ENCODE data around the gene RBKS. TPM values are rescaled to one million over a fixed set of nuclear protein-coding genes. Genes with fewer than 3 reads are reported as not detected.
"Not testable (repeated sequence)": the region's sequence is repeated elsewhere in the genome, so short reads cannot be mapped to it uniquely, and the experiment has no call there.

RBKS gene
- total RNA-seq, 2 experiments from 2014 or later: 1.2 TPM

GRCh38 chr2:27754138-27754588 is 136.0 kb downstream of the RBKS start:
- POLR2A ChIA-PET: no interaction called here
- Mint-ChIP-seq H3K4me3 (no peak overlapping the region), H3K27ac (no peak overlapping the region), H3K9me3 (peaks cover 5% of the 10 kb centered on the region), H3K27me3 (peaks cover 6% of the 10 kb centered on the region), H3K36me3 (ENCODE audit: low read depth) (no peaks in the 10 kb centered on the region), H3K4me1 (peaks cover 6% of the 10 kb centered on the region)
- CTCF ChIA-PET: interaction anchor here (0.6 to 3.2 kb wide), 14 partner anchors 9 to 699 kb away, joined by 3 to 12 read pairs (median 4); no protein-coding TSS in a partner anchor
- DNase-seq: peak; percentile 81

GRCh38 chr2:27752551-27753237 is 137.5 kb downstream of the RBKS start:
- Mint-ChIP-seq H3K36me3 (ENCODE audit: low read depth) (peaks cover 5% of the 10 kb centered on the region), H3K27me3 (peaks cover 14% of the 10 kb centered on the region), H3K4me1 (peaks cover 6% of the 10 kb centered on the region), H3K4me3 (no peak overlapping the region), H3K9me3 (peaks cover 10% of the 10 kb centered on the region), H3K27ac (no peak overlapping the region)
- POLR2A ChIA-PET: no interaction called here
- no peak for DNase-seq
- CTCF ChIA-PET: interaction anchor here (0.8 to 1.5 kb wide), 4 partner anchors 16 to 700 kb away, joined by 3 to 4 read pairs (median 3); no protein-coding TSS in a partner anchor

- Mint-ChIP-seq H3K27me3 (peaks cover 14% of the 10 kb centered on the region), H3K27ac (no peak overlapping the region), H3K4me3 (no peak overlapping the region), H3K36me3 (ENCODE audit: low read depth) (peaks cover 5% of the 10 kb centered on the region), H3K4me1 (peaks cover 6% of the 10 kb centered on the region), H3K9me3 (peaks cover 10% of the 10 kb centered on the region)
- POLR2A ChIA-PET: no interaction called here
- DNase-seq: no peak
- CTCF ChIA-PET: interaction anchor here (0.6 to 1.5 kb wide), 3 partner anchors 14 to 675 kb away, joined by 3 read pairs; no protein-coding TSS in a partner anchor
Measured at GRCh38 chr2:27751377-27751776, 138.8 kb downstream of the RBKS start.

GRCh38 chr2:27748803-27749554 is 141.2 kb downstream of the RBKS start:
- H3K9me3 Mint-ChIP-seq; H3K4me1 Mint-ChIP-seq; H3K4me3 Mint-ChIP-seq; H3K36me3 Mint-ChIP-seq (ENCODE audit: low read depth); H3K27ac Mint-ChIP-seq; POLR2A ChIA-PET; DNase-seq; CTCF ChIA-PET: not testable (repeated sequence)
- H3K27me3 Mint-ChIP-seq: peaks cover 21% of the 10 kb centered on the region

- CTCF ChIA-PET: no interaction called here
- peaks cover 21% of the 10 kb centered on the region for H3K27me3 Mint-ChIP-seq
- H3K4me3 Mint-ChIP-seq: no peak overlapping the region
- POLR2A ChIA-PET: no interaction called here
- no peak for DNase-seq
- H3K4me1 Mint-ChIP-seq: no peaks in the 10 kb centered on the region
- H3K9me3 Mint-ChIP-seq: peaks cover 10% of the 10 kb centered on the region
- no peak overlapping the region for H3K27ac Mint-ChIP-seq
- H3K36me3 Mint-ChIP-seq (ENCODE audit: low read depth): peaks cover 5% of the 10 kb centered on the region
Measured at GRCh38 chr2:27747827-27748352, 142.3 kb downstream of the RBKS start.

GRCh38 chr2:27746325-27746724 is 143.9 kb downstream of the RBKS start:
- no peak for DNase-seq
- peaks cover 5% of the 10 kb centered on the region for H3K36me3 Mint-ChIP-seq (ENCODE audit: low read depth)
- POLR2A ChIA-PET: no interaction called here
- H3K27me3 Mint-ChIP-seq: peaks cover 21% of the 10 kb centered on the region
- H3K4me3 Mint-ChIP-seq: no peak overlapping the region
- H3K27ac Mint-ChIP-seq: no peak overlapping the region
- CTCF ChIA-PET: no interaction called here
- peaks cover 10% of the 10 kb centered on the region for H3K9me3 Mint-ChIP-seq
- no peaks in the 10 kb centered on the region for H3K4me1 Mint-ChIP-seq

- DNase-seq; H3K36me3 Mint-ChIP-seq (ENCODE audit: low read depth); POLR2A ChIA-PET; H3K4me3 Mint-ChIP-seq; H3K9me3 Mint-ChIP-seq; H3K4me1 Mint-ChIP-seq: not testable (repeated sequence)
- CTCF ChIA-PET: interaction anchor here (0.6 to 0.7 kb wide), 3 partner anchors 8 to 139 kb away, joined by 3 read pairs; no protein-coding TSS in a partner anchor
- Mint-ChIP-seq H3K27me3 (peaks cover 21% of the 10 kb centered on the region), H3K27ac (peak overlapping the region; percentile 27)
Measured at GRCh38 chr2:27745494-27745893, 144.7 kb downstream of the RBKS start.

GRCh38 chr2:27742571-27742970 is 147.6 kb downstream of the RBKS start:
- no peak overlapping the region for H3K4me3 Mint-ChIP-seq
- CTCF ChIA-PET: interaction anchor here (1.3 kb wide), 1 partner anchor 10 kb away, joined by 3 read pairs; no protein-coding TSS in a partner anchor

GRCh38 chr2:27741673-27742072 is 148.5 kb downstream of the RBKS start:
- H3K4me1 Mint-ChIP-seq: peaks cover under 1% of the 10 kb centered on the region
- H3K27ac Mint-ChIP-seq: no peak overlapping the region
- POLR2A ChIA-PET: no interaction called here
- no peak for DNase-seq
- H3K4me3 Mint-ChIP-seq: no peak overlapping the region
- no peaks in the 10 kb centered on the region for H3K36me3 Mint-ChIP-seq (ENCODE audit: low read depth)
- CTCF ChIA-PET: interaction anchor here (0.5 to 1.3 kb wide), 4 partner anchors 9 to 669 kb away, joined by 3 to 4 read pairs (median 4); no protein-coding TSS in a partner anchor
- no peaks in the 10 kb centered on the region for H3K9me3 Mint-ChIP-seq
- peaks cover 6% of the 10 kb centered on the region for H3K27me3 Mint-ChIP-seq

More at GRCh38 chr2:27742571-27742970, 147.6 kb downstream of the RBKS start:
- Mint-ChIP-seq H3K27me3 (peaks cover 6% of the 10 kb centered on the region), H3K4me1 (no peaks in the 10 kb centered on the region), H3K27ac (no peak overlapping the region), H3K36me3 (ENCODE audit: low read depth) (no peaks in the 10 kb centered on the region), H3K9me3 (no peaks in the 10 kb centered on the region)
- no peak for DNase-seq
- POLR2A ChIA-PET: no interaction called here

- CTCF ChIA-PET: no interaction called here
- POLR2A ChIA-PET: interaction anchor here (0.7 kb wide), 1 partner anchor 599 kb away, joined by 3 read pairs; no protein-coding TSS in a partner anchor
- Mint-ChIP-seq H3K27ac (no peak overlapping the region), H3K4me3 (no peak overlapping the region), H3K36me3 (ENCODE audit: low read depth) (no peaks in the 10 kb centered on the region), H3K27me3 (no peaks in the 10 kb centered on the region), H3K9me3 (no peaks in the 10 kb centered on the region), H3K4me1 (peaks cover 17% of the 10 kb centered on the region)
- no peak for DNase-seq
Measured at GRCh38 chr2:27739058-27739373, 151.2 kb downstream of the RBKS start.

- Mint-ChIP-seq H3K36me3 (ENCODE audit: low read depth) (no peaks in the 10 kb centered on the region), H3K27me3 (no peaks in the 10 kb centered on the region), H3K27ac (no peak overlapping the region), H3K9me3 (no peaks in the 10 kb centered on the region), H3K4me3 (no peak overlapping the region), H3K4me1 (peaks cover 17% of the 10 kb centered on the region)
- no peak for DNase-seq
- CTCF ChIA-PET: interaction anchor here (1.5 kb wide), 1 partner anchor 35 kb away, joined by 5 read pairs; no protein-coding TSS in a partner anchor
- POLR2A ChIA-PET: no interaction called here
Measured at GRCh38 chr2:27738349-27739057, 151.7 kb downstream of the RBKS start.

- Mint-ChIP-seq H3K4me3 (no peak overlapping the region), H3K4me1 (peaks cover 17% of the 10 kb centered on the region), H3K27ac (no peak overlapping the region), H3K27me3 (no peaks in the 10 kb centered on the region), H3K9me3 (no peaks in the 10 kb centered on the region), H3K36me3 (ENCODE audit: low read depth) (no peaks in the 10 kb centered on the region)
- POLR2A ChIA-PET: no interaction called here
- DNase-seq: no peak
- CTCF ChIA-PET: interaction anchor here (1.4 to 1.5 kb wide), 2 partner anchors 14 to 34 kb away, joined by 3 to 5 read pairs; no protein-coding TSS in a partner anchor
Measured at GRCh38 chr2:27737676-27738348, 152.4 kb downstream of the RBKS start.
